Nephron progenitor cell (in vitro differentiated cells): ENCODE measurements around the gene MINPP1.
"Not testable (repeated sequence)": the region's sequence is repeated elsewhere in the genome, so short reads cannot be mapped to it uniquely, and the experiment has no call there.

Source experiments
- DNase-seq: peaks from one replicate; pipeline ENCODE4 v3.0.0; 2021
- H3K27ac Mint-ChIP-seq: 2 replicates; pipeline ENCODE4 v1.8.0; 2021; ENCODE audit warnings: mild to moderate bottlenecking, moderate library complexity, mixed read lengths
- H3K27me3 Mint-ChIP-seq: 2 replicates; pipeline ENCODE4 v1.8.0; 2021; ENCODE audit warnings: mild to moderate bottlenecking, low read depth, mixed read lengths; ENCODE audit not compliant: poor library complexity
- H3K36me3 Mint-ChIP-seq: 2 replicates; pipeline ENCODE4 v1.8.0; 2021; ENCODE audit warnings: low read depth, mixed read lengths
- H3K4me1 Mint-ChIP-seq: 2 replicates; pipeline ENCODE4 v1.8.0; 2021; ENCODE audit warnings: mixed read lengths
- H3K4me3 Mint-ChIP-seq: 2 replicates; pipeline ENCODE4 v1.8.0; 2021; ENCODE audit warnings: mild to moderate bottlenecking, moderate library complexity, mixed read lengths
- H3K9me3 Mint-ChIP-seq: 2 replicates; pipeline ENCODE4 v1.8.0; 2021; ENCODE audit warnings: mild to moderate bottlenecking, moderate library complexity, mixed read lengths
- CTCF ChIP-seq: fragments of 200-600 bp; sonication (generic); IDR thresholded peaks from 2 replicates; pipeline ENCODE4 v1.5.0; 2021; ENCODE audit warnings: antibody characterized with exemption

The MINPP1 gene

GRCh38 chr10:87504640-87505365, at the start of gene MINPP1:
Gene MINPP1 (plus strand): TSS chr10:87504893. CDS start chr10:87504916, 23 bp downstream.
- Mint-ChIP-seq H3K4me3 (peak within 1 kb of the TSS; percentile 91), H3K27me3 (peaks cover 4% of the 10 kb centered on the region), H3K9me3 (no peaks in the 10 kb centered on the region), H3K27ac (peak within 1 kb of the TSS; percentile 77), H3K36me3 (peaks cover 13% of the 10 kb centered on the region), H3K4me1 (peaks cover 42% of the 10 kb centered on the region)
- peak; percentile 89 for DNase-seq
- no peak for TF ChIP-seq CTCF

GRCh38 chr10:87456586-87457220, 48.0 kb upstream of the MINPP1 start:
- not testable (repeated sequence) for DNase-seq, H3K4me1 Mint-ChIP-seq, H3K36me3 Mint-ChIP-seq, H3K4me3 Mint-ChIP-seq, H3K27ac Mint-ChIP-seq, H3K9me3 Mint-ChIP-seq, H3K27me3 Mint-ChIP-seq

GRCh38 chr10:87461751-87462150, 42.9 kb upstream of the MINPP1 start:
- H3K36me3 Mint-ChIP-seq, DNase-seq, H3K9me3 Mint-ChIP-seq, H3K4me1 Mint-ChIP-seq, H3K27me3 Mint-ChIP-seq, H3K27ac Mint-ChIP-seq, H3K4me3 Mint-ChIP-seq: not testable (repeated sequence)

GRCh38 chr10:87466849-87467248, 37.8 kb upstream of the MINPP1 start:
- not testable (repeated sequence) for H3K4me1 Mint-ChIP-seq, H3K9me3 Mint-ChIP-seq, H3K36me3 Mint-ChIP-seq, H3K27me3 Mint-ChIP-seq, DNase-seq, H3K4me3 Mint-ChIP-seq, H3K27ac Mint-ChIP-seq

GRCh38 chr10:87488733-87489132, 16.0 kb upstream of the MINPP1 start:
- H3K4me3 Mint-ChIP-seq, DNase-seq, H3K4me1 Mint-ChIP-seq, H3K36me3 Mint-ChIP-seq, H3K9me3 Mint-ChIP-seq, H3K27ac Mint-ChIP-seq, H3K27me3 Mint-ChIP-seq: not testable (repeated sequence)

GRCh38 chr10:87490285-87490684, 14.4 kb upstream of the MINPP1 start:
- H3K36me3 Mint-ChIP-seq, H3K9me3 Mint-ChIP-seq, DNase-seq: not testable (repeated sequence)

GRCh38 chr10:87492450-87492849, 12.2 kb upstream of the MINPP1 start:
- not testable (repeated sequence) for H3K4me1 Mint-ChIP-seq, H3K27ac Mint-ChIP-seq, DNase-seq, H3K36me3 Mint-ChIP-seq, H3K9me3 Mint-ChIP-seq, H3K4me3 Mint-ChIP-seq
- peaks cover 21% of the 10 kb centered on the region for H3K27me3 Mint-ChIP-seq

More at GRCh38 chr10:87490285-87490684, 14.4 kb upstream of the MINPP1 start:
- H3K4me1 Mint-ChIP-seq, H3K27me3 Mint-ChIP-seq, H3K27ac Mint-ChIP-seq, H3K4me3 Mint-ChIP-seq: not testable (repeated sequence)

- not testable (repeated sequence) for H3K4me1 Mint-ChIP-seq, H3K36me3 Mint-ChIP-seq, DNase-seq, H3K9me3 Mint-ChIP-seq, H3K4me3 Mint-ChIP-seq, H3K27ac Mint-ChIP-seq
- peaks cover 21% of the 10 kb centered on the region for H3K27me3 Mint-ChIP-seq
These were observed 9.2 kb upstream of the MINPP1 start for GRCh38 chr10:87495446-87495845.

- not testable (repeated sequence) for H3K4me1 Mint-ChIP-seq, H3K36me3 Mint-ChIP-seq, DNase-seq, H3K27ac Mint-ChIP-seq, H3K4me3 Mint-ChIP-seq, H3K9me3 Mint-ChIP-seq
- peaks cover 24% of the 10 kb centered on the region for H3K27me3 Mint-ChIP-seq
These were observed 7.3 kb upstream of the MINPP1 start for GRCh38 chr10:87497386-87497785.

GRCh38 chr10:87498106-87498789, 6.4 kb upstream of the MINPP1 start:
- H3K9me3 Mint-ChIP-seq, H3K4me3 Mint-ChIP-seq, H3K27ac Mint-ChIP-seq, DNase-seq, H3K36me3 Mint-ChIP-seq: not testable (repeated sequence)
- peaks cover 21% of the 10 kb centered on the region for H3K27me3 Mint-ChIP-seq
- peaks cover 12% of the 10 kb centered on the region for H3K4me1 Mint-ChIP-seq
